Measurements from ENCODE around the gene TMEM123. TPM values are rescaled to one million over a fixed set of nuclear protein-coding genes. Genes with fewer than 3 reads are reported as not detected.

TMEM123 gene
- polyA plus RNA-seq, 3 donors = 68.7 to 368 (median 263) TPM

- H3K4me1 ChIP-seq (ENCODE audit: control insufficient read depth in 1 of 2, insufficient read depth in 2 of 2, low read length in 2 of 2) = peaks cover 0 to 3% of the 10 kb centered on the region in 2 donors
- no peak overlapping the region for H2AFZ ChIP-seq (ENCODE audit: insufficient read depth, low read depth, low read length, poor library complexity, severe bottlenecking)
- no peak overlapping the region for H3K4me2 ChIP-seq (replicated peaks; ENCODE audit: extremely low read depth, low read length, poor library complexity, severe bottlenecking)
- intact Hi-C loops (cut with micrococcal nuclease) = no loop called here
- Mint-ChIP-seq H3K27ac (no peak overlapping the region), H3K4me3 (no peak overlapping the region), H3K9me3 (peaks cover 0 to 4% (median 0%) of the 10 kb centered on the region in 7 donors), H3K36me3 (no peaks in the 10 kb centered on the region), H3K27me3 (ENCODE audit: low read depth in 3 of 3) (peaks cover 0 to 3% (median 2%) of the 10 kb centered on the region in 3 donors), H3K4me1 (peaks cover 12% of the 10 kb centered on the region)
- no peak for DNase-seq
- H3K27ac ChIP-seq (ENCODE audit: low read depth in 1 of 2, low read length in 2 of 2) = no peak overlapping the region
- no peak overlapping the region for H3K9ac ChIP-seq (ENCODE audit: insufficient read depth, low read length, poor library complexity, severe bottlenecking)
- 94% methylated on average over 3 of the region's 3 CpGs for WGBS (ENCODE audit: insufficient coverage)
- H4K20me1 ChIP-seq (ENCODE audit: insufficient read depth, low read length) = no peaks in the 10 kb centered on the region
- no peak overlapping the region for H3K4me3 ChIP-seq (replicated peaks in 1 of 3; ENCODE audit: low read depth in 2 of 3, low read length in 3 of 3)
- no peak for TF ChIP-seq CTCF (IDR thresholded peaks at IDR 0.05)
- H3K27me3 ChIP-seq (ENCODE audit: control insufficient read depth in 2 of 2, insufficient read depth in 2 of 2, low read length in 2 of 2) = no peaks in the 10 kb centered on the region
- H3K36me3 ChIP-seq (replicated peaks in 1 of 2; ENCODE audit: control insufficient read depth in 1 of 2, insufficient read depth in 2 of 2, low read length in 2 of 2) = no peaks in the 10 kb centered on the region
- H3K79me2 ChIP-seq (ENCODE audit: insufficient read depth, low read length) = no peaks in the 10 kb centered on the region
- no peaks in the 10 kb centered on the region for H3K9me3 ChIP-seq (replicated peaks in 1 of 2; ENCODE audit: control insufficient read depth in 1 of 2, insufficient read depth in 1 of 2, low read length in 2 of 2)
These were observed 35.6 kb upstream of the TMEM123 start for GRCh38 chr11:102488208-102488607.

GRCh38 chr11:102487214-102487613 lies 34.6 kb upstream of the TMEM123 start:
- WGBS (ENCODE audit: insufficient coverage) = 20% methylated on average over 1 of the region's 1 CpG
- H3K27ac Mint-ChIP-seq = peak overlapping the region in 1 of 7 donors; percentile 33
- peaks cover 0 to 3% of the 10 kb centered on the region in 2 donors for H3K4me1 ChIP-seq (ENCODE audit: control insufficient read depth in 1 of 2, insufficient read depth in 2 of 2, low read length in 2 of 2)
- no peaks in the 10 kb centered on the region for H4K20me1 ChIP-seq (ENCODE audit: insufficient read depth, low read length)
- peaks cover 12% of the 10 kb centered on the region for H3K4me1 Mint-ChIP-seq
- no peak overlapping the region for H3K4me3 ChIP-seq (replicated peaks in 1 of 3; ENCODE audit: low read depth in 2 of 3, low read length in 3 of 3)
- no peak overlapping the region for H3K27ac ChIP-seq (ENCODE audit: low read depth in 1 of 2, low read length in 2 of 2)
- H3K36me3 Mint-ChIP-seq = no peaks in the 10 kb centered on the region
- no peaks in the 10 kb centered on the region for H3K27me3 ChIP-seq (ENCODE audit: control insufficient read depth in 2 of 2, insufficient read depth in 2 of 2, low read length in 2 of 2)
- no peaks in the 10 kb centered on the region for H3K36me3 ChIP-seq (replicated peaks in 1 of 2; ENCODE audit: control insufficient read depth in 1 of 2, insufficient read depth in 2 of 2, low read length in 2 of 2)
- H3K27me3 Mint-ChIP-seq (ENCODE audit: low read depth in 3 of 3) = peaks cover 0 to 2% (median 2%) of the 10 kb centered on the region in 3 donors
- no peak overlapping the region for H3K4me3 Mint-ChIP-seq
- H3K9me3 Mint-ChIP-seq = peaks cover 0 to 4% (median 0%) of the 10 kb centered on the region in 7 donors
- no peak overlapping the region for H3K4me2 ChIP-seq (replicated peaks; ENCODE audit: extremely low read depth, low read length, poor library complexity, severe bottlenecking)
- intact Hi-C loops (cut with micrococcal nuclease) = no loop called here
- no peaks in the 10 kb centered on the region for H3K79me2 ChIP-seq (ENCODE audit: insufficient read depth, low read length)
- no peak overlapping the region for H2AFZ ChIP-seq (ENCODE audit: insufficient read depth, low read depth, low read length, poor library complexity, severe bottlenecking)
- no peaks in the 10 kb centered on the region for H3K9me3 ChIP-seq (replicated peaks in 1 of 2; ENCODE audit: control insufficient read depth in 1 of 2, insufficient read depth in 1 of 2, low read length in 2 of 2)
- no peak for TF ChIP-seq CTCF (IDR thresholded peaks at IDR 0.05)
- DNase-seq = no peak
- no peak overlapping the region for H3K9ac ChIP-seq (ENCODE audit: insufficient read depth, low read length, poor library complexity, severe bottlenecking)

Measured in CD14-positive monocyte (primary cell).